ENCODE results near the gene COPS9.
A peak's percentile ranks its signal among the peaks of the same experiment; 100 is the strongest.

The COPS9 gene

GRCh38 chr2:240136013-240136670 lies at the start of gene COPS9:
TSS of gene COPS9 (minus strand) at chr2:240136305. CDS start at chr2:240136284, 21 bp downstream.
- no peak for TF ChIP-seq CTCF (IDR thresholded peaks at IDR 0.05; ENCODE audit: low read depth, low read length, missing control alignments)
- peak within 1 kb of the TSS; percentile 94 for H3K4me3 ChIP-seq (ENCODE audit: low read depth, low read length)
- in situ Hi-C loops (cut with HindIII; ENCODE audit: low sequenced_read_pairs), result no loop called here
- DNase-seq (ENCODE audit: low read depth), result peak; percentile 50

GRCh38 chr2:240184656-240185055 lies 48.6 kb upstream of the COPS9 start:
- no peak overlapping the region for H3K4me3 ChIP-seq (ENCODE audit: low read depth, low read length)
- no peak for TF ChIP-seq CTCF (IDR thresholded peaks at IDR 0.05; ENCODE audit: low read depth, low read length, missing control alignments)
- in situ Hi-C loops (cut with HindIII; ENCODE audit: low sequenced_read_pairs), result no loop called here
- no peak for DNase-seq (ENCODE audit: low read depth)

GRCh38 chr2:240183875-240184590 lies 47.9 kb upstream of the COPS9 start:
- in situ Hi-C loops (cut with HindIII; ENCODE audit: low sequenced_read_pairs), result no loop called here
- no peak for TF ChIP-seq CTCF (IDR thresholded peaks at IDR 0.05; ENCODE audit: low read depth, low read length, missing control alignments)
- no peak for DNase-seq (ENCODE audit: low read depth)
- H3K4me3 ChIP-seq (ENCODE audit: low read depth, low read length), result no peak overlapping the region

- in situ Hi-C loops (cut with HindIII; ENCODE audit: low sequenced_read_pairs), result no loop called here
- TF ChIP-seq CTCF (IDR thresholded peaks at IDR 0.05; ENCODE audit: low read depth, low read length, missing control alignments), result no peak
- DNase-seq (ENCODE audit: low read depth), result no peak
- no peak overlapping the region for H3K4me3 ChIP-seq (ENCODE audit: low read depth, low read length)
Observed at GRCh38 chr2:240183006-240183874, 47.1 kb upstream of the COPS9 start.

GRCh38 chr2:240182476-240182875 lies 46.4 kb upstream of the COPS9 start:
- DNase-seq (ENCODE audit: low read depth), result no peak
- in situ Hi-C loops (cut with HindIII; ENCODE audit: low sequenced_read_pairs), result no loop called here
- no peak overlapping the region for H3K4me3 ChIP-seq (ENCODE audit: low read depth, low read length)

More at GRCh38 chr2:240182476-240182875, 46.4 kb upstream of the COPS9 start:
- TF ChIP-seq CTCF (IDR thresholded peaks at IDR 0.05; ENCODE audit: low read depth, low read length, missing control alignments), result no peak
